ENCODE results near the gene FAM131C.
A peak's percentile ranks its signal among the peaks of the same experiment; 100 is the strongest.
"Not testable (repeated sequence)": the region's sequence is repeated elsewhere in the genome, so short reads cannot be mapped to it uniquely, and the experiment has no call there.

FAM131C gene

GRCh38 chr1:16055613-16056520 lies 17.6 kb downstream of the FAM131C start:
- FAIRE-seq, result no peak
- DNase-seq (ENCODE audit: insufficient read length, low spot score), result peak; percentile 63
- peak; percentile 64 for TF ChIP-seq CTCF (IDR thresholded peaks at IDR 0.05; ENCODE audit: insufficient read depth, missing control alignments)

DNA sequence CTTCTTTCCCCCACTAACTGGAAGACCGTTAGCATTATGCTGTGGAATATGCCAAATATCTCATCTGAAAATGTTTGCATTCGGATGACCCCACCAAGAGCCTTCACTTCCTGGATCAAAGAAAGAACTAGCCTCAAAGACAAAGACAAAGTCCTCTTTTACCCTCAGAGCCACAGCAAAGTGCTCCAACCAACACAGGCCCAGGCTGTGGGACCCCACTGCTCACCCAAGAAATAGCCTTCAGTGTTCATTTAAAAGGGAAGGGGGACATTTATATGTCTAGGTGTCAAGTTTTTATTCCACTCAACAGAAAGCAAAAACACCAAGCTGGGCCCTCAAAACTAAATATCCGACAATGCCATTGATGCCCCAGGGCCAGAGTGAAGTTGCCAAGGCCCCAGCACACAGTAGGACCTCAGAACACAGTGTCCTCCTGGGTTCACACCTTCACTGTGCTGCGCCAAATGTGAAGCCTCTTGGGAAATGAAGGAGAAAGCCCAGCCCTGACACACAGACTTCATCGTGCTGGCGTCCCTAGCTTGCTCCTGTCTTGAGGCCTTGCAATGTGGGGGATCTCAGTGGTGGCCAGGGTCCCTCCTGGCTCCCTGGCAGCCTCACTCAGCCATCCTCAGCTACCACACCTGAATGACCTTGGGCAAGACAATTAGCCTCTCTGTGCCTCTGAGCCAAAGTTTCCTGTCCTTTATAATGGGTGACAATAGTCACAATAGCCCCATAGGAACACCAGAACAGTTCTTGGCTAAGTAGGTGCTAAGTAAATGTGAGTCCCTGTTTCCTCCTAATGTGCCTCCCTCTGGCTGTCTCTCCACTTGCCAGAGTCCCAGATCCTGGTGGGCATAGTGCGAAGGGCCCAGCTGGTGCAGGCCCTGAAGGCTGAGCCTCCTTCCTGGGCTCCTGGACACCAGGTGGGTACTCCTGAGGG lies 18.6 kb downstream of the FAM131C start:
- FAIRE-seq, result no peak
- TF ChIP-seq CTCF (IDR thresholded peaks at IDR 0.05; ENCODE audit: insufficient read depth, missing control alignments), result no peak
- DNase-seq (ENCODE audit: insufficient read length, low spot score), result no peak

DNA sequence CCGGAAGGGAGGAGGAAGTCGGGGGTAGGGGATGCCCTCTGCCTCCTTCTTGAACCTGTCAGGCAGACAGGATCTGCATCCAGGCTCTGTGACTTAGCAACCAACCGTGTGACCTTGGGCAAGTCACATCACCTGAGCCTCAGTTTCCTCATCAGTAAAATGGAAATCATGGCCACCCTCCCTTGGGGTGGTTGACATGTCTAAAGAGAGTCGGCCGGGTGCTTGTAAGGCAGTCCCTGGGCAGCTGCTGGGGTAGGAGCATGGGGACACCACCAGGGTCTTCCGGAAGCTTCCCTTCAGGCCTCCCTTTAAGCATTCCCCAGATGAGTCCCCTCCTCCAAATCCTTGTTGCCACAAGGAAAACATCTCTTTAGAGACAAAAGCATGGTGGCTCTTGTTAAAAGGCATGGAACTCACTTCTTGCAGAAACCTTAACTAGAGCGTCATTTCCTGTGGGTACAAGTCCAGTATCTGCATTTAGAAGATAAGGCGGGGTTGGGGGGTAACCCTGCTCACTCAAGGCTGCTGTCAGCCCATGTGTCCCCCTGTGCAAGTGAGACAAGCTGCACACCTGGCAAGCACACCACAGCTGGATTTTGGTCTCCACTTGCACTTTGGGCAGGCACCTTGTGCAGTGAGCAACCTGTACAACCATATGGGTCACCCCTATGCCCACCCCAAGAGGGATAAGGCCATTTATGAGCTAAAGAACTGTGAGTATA lies 19.5 kb downstream of the FAM131C start:
- FAIRE-seq (no peak), DNase-seq (ENCODE audit: insufficient read length, low spot score) (no peak)
- no peak for TF ChIP-seq CTCF (IDR thresholded peaks at IDR 0.05; ENCODE audit: insufficient read depth, missing control alignments)

DNA sequence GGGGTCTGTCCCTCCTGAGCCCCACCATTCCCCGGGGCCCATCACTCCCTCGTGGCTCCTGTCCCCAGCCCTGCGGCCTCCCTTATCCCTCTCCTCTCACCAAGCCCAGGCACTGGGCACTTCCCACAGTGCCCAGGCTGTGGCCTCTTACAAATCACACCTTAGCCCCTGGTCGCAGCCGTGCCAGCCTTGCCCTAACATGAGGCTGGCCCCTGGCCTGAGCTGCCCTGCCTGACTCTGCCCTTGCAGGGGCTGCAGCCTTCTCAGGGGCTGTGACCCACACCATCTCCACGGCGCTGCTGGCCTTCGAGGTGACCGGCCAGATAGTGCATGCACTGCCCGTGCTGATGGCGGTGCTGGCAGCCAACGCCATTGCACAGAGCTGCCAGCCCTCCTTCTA lies 21.5 kb downstream of the FAM131C start:
- DNase-seq (ENCODE audit: insufficient read length, low spot score); FAIRE-seq: not testable (repeated sequence)

DNA sequence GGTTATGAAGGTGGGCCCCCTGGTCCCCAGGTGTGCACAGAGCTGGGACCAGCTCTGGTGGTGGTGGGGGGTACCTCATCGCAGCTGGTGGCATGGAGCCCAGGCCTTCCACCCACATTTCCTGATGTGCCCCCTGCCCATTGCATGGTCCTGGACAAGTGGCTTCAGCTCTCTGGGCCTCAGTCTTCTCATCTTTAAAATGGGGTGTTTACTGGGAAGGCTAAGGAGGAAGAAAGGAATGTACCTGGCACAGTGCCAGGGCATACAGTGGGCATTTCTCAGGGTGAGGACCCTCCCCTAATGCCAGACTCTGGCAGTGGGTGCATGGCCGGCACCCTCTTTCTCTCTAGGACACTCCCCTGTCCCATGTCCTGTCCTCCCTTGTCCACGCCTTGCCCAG lies 22.4 kb downstream of the FAM131C start:
- no peak for FAIRE-seq
- no peak for TF ChIP-seq CTCF (IDR thresholded peaks at IDR 0.05; ENCODE audit: insufficient read depth, missing control alignments)
- no peak for DNase-seq (ENCODE audit: insufficient read length, low spot score)

DNA sequence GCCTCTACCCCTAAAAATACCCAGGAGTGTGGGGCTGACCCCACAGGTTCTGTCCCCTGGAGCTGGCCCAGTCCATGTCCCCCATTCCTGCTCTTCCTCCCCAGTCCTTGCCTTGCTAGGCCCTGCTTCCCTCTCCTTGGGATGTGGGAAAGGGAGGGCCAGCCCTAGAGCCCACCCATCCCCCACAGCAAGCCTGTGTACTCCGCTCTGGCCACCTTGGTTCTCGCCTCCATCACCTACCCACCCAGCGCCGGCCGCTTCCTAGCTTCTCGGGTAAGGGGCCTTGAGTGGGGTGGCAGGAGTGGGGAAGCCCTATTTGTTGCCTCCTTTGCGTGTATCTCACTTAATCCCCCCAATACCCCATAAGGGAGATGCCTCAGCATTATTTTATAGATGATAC lies 23.1 kb downstream of the FAM131C start:
- TF ChIP-seq CTCF (IDR thresholded peaks at IDR 0.05; ENCODE audit: insufficient read depth, missing control alignments), result no peak
- FAIRE-seq (no peak), DNase-seq (ENCODE audit: insufficient read length, low spot score) (no peak)

GRCh38 chr1:16048573-16049189 lies 24.8 kb downstream of the FAM131C start:
- no peak for FAIRE-seq
- DNase-seq (ENCODE audit: insufficient read length, low spot score), result no peak
- no peak for TF ChIP-seq CTCF (IDR thresholded peaks at IDR 0.05; ENCODE audit: insufficient read depth, missing control alignments)
